K562 (cell line): Measurements from ENCODE around the gene ZC3H18.

Experiments used
- BCL6 ChIP-seq: fragments of 250-450 bp; sonication (Bioruptor Pico); IDR thresholded peaks from 2 replicates; pipeline ENCODE4 v1.4.0; 2020
- CTCF ChIP-seq, 3 experiments: IDR thresholded peaks in 2 of 3; conservative IDR thresholded peaks in 1 of 3; 2 replicates each; pipeline ENCODE4 v1.5.1; 2011 to 2012; ENCODE audit warnings: low read length in 3 of 3, mild to moderate bottlenecking in 3 of 3, control low read depth in 2 of 3, improper control_type of control experiment in 1 of 3, inconsistent platforms in 1 of 3, low read depth in 1 of 3, mixed read lengths in 1 of 3, moderate library complexity in 1 of 3; ENCODE audit not compliant: insufficient read depth in 2 of 3
- GABPA ChIP-seq: fragments of 200-800 bp; sonication (Bioruptor generic); conservative IDR thresholded peaks from 2 replicates; pipeline ENCODE4 v1.6.1; 2016; ENCODE audit warnings: low read depth, missing genetic modification characterization, missing compliant biosample characterization
- JUND ChIP-seq, 2 experiments: IDR thresholded peaks; 2 replicates in 1 of 2; 3 replicates in 1 of 2; pipeline ENCODE4 v1.6.1; 2011; ENCODE audit warnings: borderline replicate concordance in 2 of 2, low read depth in 2 of 2, low read length in 2 of 2, improper control_type of control experiment in 1 of 2, missing biosample characterization in 1 of 2, missing genetic modification characterization in 1 of 2, missing genetic modification reagents in 1 of 2
- PCBP2 ChIP-seq: fragments of 200-400 bp; formaldehyde crosslinking; IDR thresholded peaks from 2 replicates; pipeline ENCODE4 v1.6.1; 2018; ENCODE audit warnings: low read length, low read depth, mild to moderate bottlenecking, moderate library complexity; ENCODE audit not compliant: poor library complexity, severe bottlenecking
- SMARCA5 ChIP-seq: fragments of 450-650 bp; IDR thresholded peaks from 2 replicates; pipeline ENCODE4 v1.6.1; 2016
- TF ChIP-seq, protein P1 (sequence below): sonication (generic); formaldehyde crosslinking; IDR thresholded peaks from 2 replicates; pipeline ENCODE4 v1.9.0; 2022; ENCODE audit warnings: mild to moderate bottlenecking, missing genetic modification reagents
- TF ChIP-seq, protein P2 (sequence below): sonication (generic); formaldehyde crosslinking; IDR thresholded peaks from 2 replicates; pipeline ENCODE4 v1.8.1; 2023; ENCODE audit warnings: mild to moderate bottlenecking, missing genetic modification reagents

- TF ChIP-seq SMARCA5 (no peak), CTCF (IDR thresholded peaks at IDR 0.05 in 2 of 3, conservative IDR thresholded peaks at IDR 0.05 in 1 of 3; ENCODE audit: insufficient read depth in 2 of 3, low read depth in 1 of 3, low read length in 3 of 3) (no peak), BCL6 (no peak), PCBP2 (no peak), JUND (IDR thresholded peaks at IDR 0.05; ENCODE audit: borderline replicate concordance, low read depth, low read length) (no peak), JUND (tag; IDR thresholded peaks at IDR 0.05; ENCODE audit: borderline replicate concordance, low read depth, low read length) (no peak), GABPA (tag) (no peak)
- TF ChIP-seq, protein P1, sequence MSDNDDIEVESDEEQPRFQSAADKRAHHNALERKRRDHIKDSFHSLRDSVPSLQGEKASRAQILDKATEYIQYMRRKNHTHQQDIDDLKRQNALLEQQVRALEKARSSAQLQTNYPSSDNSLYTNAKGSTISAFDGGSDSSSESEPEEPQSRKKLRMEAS (CRISPR knock-in tag), result no peak
- TF ChIP-seq, protein P2, sequence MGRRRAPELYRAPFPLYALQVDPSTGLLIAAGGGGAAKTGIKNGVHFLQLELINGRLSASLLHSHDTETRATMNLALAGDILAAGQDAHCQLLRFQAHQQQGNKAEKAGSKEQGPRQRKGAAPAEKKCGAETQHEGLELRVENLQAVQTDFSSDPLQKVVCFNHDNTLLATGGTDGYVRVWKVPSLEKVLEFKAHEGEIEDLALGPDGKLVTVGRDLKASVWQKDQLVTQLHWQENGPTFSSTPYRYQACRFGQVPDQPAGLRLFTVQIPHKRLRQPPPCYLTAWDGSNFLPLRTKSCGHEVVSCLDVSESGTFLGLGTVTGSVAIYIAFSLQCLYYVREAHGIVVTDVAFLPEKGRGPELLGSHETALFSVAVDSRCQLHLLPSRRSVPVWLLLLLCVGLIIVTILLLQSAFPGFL (CRISPR knock-in tag), result no peak
Measured at GRCh38 chr16:88578446-88579313, 8.5 kb downstream of the ZC3H18 start.
